HG03095 (cell line): ENCODE measurements around the gene EDA2R.

ENCODE experiments used
- ATAC-seq: cut with Tn5 transposase; IDR thresholded peaks from one replicate; pipeline ENCODE4 v1.9.1; 2021; ENCODE audit warnings: moderate library complexity; ENCODE audit not compliant: unreplicated experiment

The EDA2R gene

DNA sequence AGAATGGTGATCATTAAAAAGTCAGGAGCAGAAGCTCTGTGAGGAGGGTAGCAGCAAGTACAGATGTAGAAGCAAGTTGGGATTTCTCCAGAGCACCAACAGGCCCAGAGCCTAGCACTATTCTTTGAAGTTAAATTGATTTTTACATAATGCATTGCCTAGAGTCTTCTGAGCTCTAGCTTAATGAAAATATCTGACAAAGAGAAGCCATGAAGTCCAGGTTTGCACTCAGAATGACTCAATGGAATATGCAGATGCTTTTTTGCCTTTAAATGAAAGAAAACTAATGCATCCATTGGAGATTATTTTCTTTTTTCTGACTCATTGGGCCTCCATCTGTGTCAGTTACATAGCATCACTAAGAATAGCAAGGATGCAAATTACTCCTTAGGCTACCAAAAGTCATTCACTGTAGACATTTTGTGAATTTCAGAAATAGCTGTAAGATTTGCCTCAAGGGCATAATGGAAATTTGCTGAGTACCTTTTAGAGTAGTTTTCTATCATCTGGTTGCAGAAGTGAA, 91.0 kb downstream of the EDA2R start:
- ATAC-seq = no peak
